Nephron progenitor cell (in vitro differentiated cells): Measurements from ENCODE around the gene BRSK1.

Source experiments
- DNase-seq: peaks from one replicate; pipeline ENCODE4 v3.0.0; 2021
- H3K27ac Mint-ChIP-seq: 2 replicates; pipeline ENCODE4 v1.8.0; 2021; ENCODE audit warnings: mild to moderate bottlenecking, moderate library complexity, mixed read lengths
- H3K27me3 Mint-ChIP-seq: 2 replicates; pipeline ENCODE4 v1.8.0; 2021; ENCODE audit warnings: mild to moderate bottlenecking, low read depth, mixed read lengths; ENCODE audit not compliant: poor library complexity
- H3K36me3 Mint-ChIP-seq: 2 replicates; pipeline ENCODE4 v1.8.0; 2021; ENCODE audit warnings: low read depth, mixed read lengths
- H3K4me1 Mint-ChIP-seq: 2 replicates; pipeline ENCODE4 v1.8.0; 2021; ENCODE audit warnings: mixed read lengths
- H3K4me3 Mint-ChIP-seq: 2 replicates; pipeline ENCODE4 v1.8.0; 2021; ENCODE audit warnings: mild to moderate bottlenecking, moderate library complexity, mixed read lengths
- H3K9me3 Mint-ChIP-seq: 2 replicates; pipeline ENCODE4 v1.8.0; 2021; ENCODE audit warnings: mild to moderate bottlenecking, moderate library complexity, mixed read lengths
- CTCF ChIP-seq: fragments of 200-600 bp; sonication (generic); IDR thresholded peaks from 2 replicates; pipeline ENCODE4 v1.5.0; 2021; ENCODE audit warnings: antibody characterized with exemption

The BRSK1 gene

GRCh38 chr19:55360902-55361301 is 77.1 kb downstream of the BRSK1 start:
- Mint-ChIP-seq H3K27me3 (peaks cover 29% of the 10 kb centered on the region), H3K9me3 (no peaks in the 10 kb centered on the region), H3K27ac (no peak overlapping the region), H3K4me1 (peaks cover 28% of the 10 kb centered on the region), H3K4me3 (no peak overlapping the region), H3K36me3 (no peaks in the 10 kb centered on the region)
- TF ChIP-seq CTCF: no peak
- DNase-seq: no peak
